HepG2 (cell line): ENCODE data around the gene VDAC2. TPM values are rescaled to one million over a fixed set of nuclear protein-coding genes. Genes with fewer than 3 reads are reported as not detected.

Source experiments
- DPF2 ChIP-seq: sonication (generic); formaldehyde crosslinking; IDR thresholded peaks from 2 replicates; pipeline ENCODE4 v1.4.0; 2020; ENCODE audit warnings: mild to moderate bottlenecking, low read depth, missing genetic modification reagents, borderline replicate concordance
- FOSL2 ChIP-seq: sonication (generic); formaldehyde crosslinking; IDR thresholded peaks from 2 replicates; pipeline ENCODE4 v1.4.0; 2020; ENCODE audit warnings: missing genetic modification reagents
- FOXA1 ChIP-seq, 2 experiments: fragments of 450-650 bp in 1 of 2; sonication (generic) in 1 of 2; formaldehyde crosslinking in 1 of 2; IDR thresholded peaks; 2 replicates each; pipeline versions ENCODE4 v1.4.0 to v1.6.1; 2016 to 2020; ENCODE audit warnings: missing genetic modification reagents in 1 of 2
- FOXA3 ChIP-seq: IDR thresholded peaks from 2 replicates; pipeline ENCODE4 v1.6.1; 2016; ENCODE audit warnings: missing genetic modification reagents, missing compliant biosample characterization
- HIC2 ChIP-seq: sonication (generic); formaldehyde crosslinking; IDR thresholded peaks from 2 replicates; pipeline ENCODE4 v1.9.0; 2022; ENCODE audit warnings: low read depth, missing genetic modification reagents
- MAF1 ChIP-seq: sonication (generic); formaldehyde crosslinking; IDR thresholded peaks from 2 replicates; pipeline ENCODE4 v1.5.0; 2020; ENCODE audit warnings: missing genetic modification reagents, borderline replicate concordance
- POGZ ChIP-seq: sonication (generic); formaldehyde crosslinking; IDR thresholded peaks from 2 replicates; pipeline ENCODE4 v1.4.0; 2020; ENCODE audit warnings: mild to moderate bottlenecking, missing genetic modification reagents
- SOX5 ChIP-seq: IDR thresholded peaks from 2 replicates; pipeline ENCODE4 v1.6.1; 2016; ENCODE audit warnings: borderline replicate concordance
- ZFP62 ChIP-seq: sonication (generic); formaldehyde crosslinking; IDR thresholded peaks from 2 replicates; pipeline ENCODE4 v1.4.0; 2020; ENCODE audit warnings: missing genetic modification reagents
- ZNF83 ChIP-seq: sonication (generic); formaldehyde crosslinking; IDR thresholded peaks from 2 replicates; pipeline ENCODE4 v1.4.0; 2020; ENCODE audit warnings: missing genetic modification reagents, mild to moderate bottlenecking, borderline replicate concordance
- polyA plus RNA-seq, 8 experiments: library from polyadenylated mRNA; depleted of rRNA in 3 of 8; stranded (reverse) in 7 of 8; unstranded in 1 of 8; fragments of >200 nt; fragmentation: Illumina TruSeq in 4 of 8; extraction: Trizol in 4 of 8; gene quantifications; 2 replicates each; pipeline versions ENCODE4 v1.2.1 to v1.2.3, GENCODE V29; 2011 to 2016; ENCODE audit warnings: low read depth in 4 of 8, missing spikeins in 1 of 8, mixed read lengths in 1 of 8; ENCODE audit not compliant: insufficient read depth in 1 of 8
- total RNA-seq, 5 experiments: library from RNA; depleted of rRNA; stranded (reverse); fragments of >200 nt; fragmentation: Illumina TruSeq; extraction: Trizol; gene quantifications; 2 replicates each; pipeline ENCODE4 v1.2.3, GENCODE V29; 2016; ENCODE audit warnings: low read depth in 1 of 5
- TF ChIP-seq, protein P1 (sequence below): IDR thresholded peaks from 2 replicates; pipeline ENCODE4 v1.6.1; 2018; ENCODE audit warnings: missing genetic modification reagents, mild to moderate bottlenecking, missing compliant biosample characterization
- TF ChIP-seq, protein P2 (sequence below): sonication (generic); formaldehyde crosslinking; IDR thresholded peaks from 2 replicates; pipeline ENCODE4 v1.4.0; 2020; ENCODE audit warnings: mild to moderate bottlenecking, missing genetic modification reagents
- TF ChIP-seq, protein P3 (sequence below), 2 experiments: sonication (generic) in 1 of 2; formaldehyde crosslinking in 1 of 2; IDR thresholded peaks; 2 replicates each; pipeline versions ENCODE4 v1.5.1 to v1.6.1; 2011 to 2020; ENCODE audit warnings: borderline replicate concordance in 1 of 2, low read depth in 1 of 2, low read length in 1 of 2, mild to moderate bottlenecking in 1 of 2, missing genetic modification reagents in 1 of 2, moderate library complexity in 1 of 2

VDAC2 gene
- total and polyA plus RNA-seq, 2 of the 13 experiments (the other 11 are each of a cell fraction or from before 2014, with no cell fraction given), result 67.9 to 222 TPM

DNA sequence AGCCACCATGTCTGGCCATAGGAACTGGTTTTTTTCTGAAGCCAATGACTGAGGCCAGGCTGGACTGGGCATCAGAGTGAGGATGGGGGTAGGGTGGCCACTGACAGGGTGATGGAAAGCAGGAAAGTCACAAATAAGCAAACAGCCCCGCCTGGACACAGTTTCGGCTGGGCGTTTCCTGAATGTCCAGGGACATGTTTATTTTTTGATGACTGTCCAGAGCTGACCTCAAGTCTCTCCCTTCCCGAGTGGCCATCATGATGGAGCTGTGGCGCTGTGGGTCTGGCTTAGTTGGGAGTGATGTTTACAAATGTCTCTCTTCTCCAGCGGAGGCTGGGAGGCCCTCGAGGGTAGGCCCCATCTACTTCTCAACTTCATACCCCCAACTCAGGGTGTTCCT lies 62.3 kb downstream of the VDAC2 start (continued):
- TF ChIP-seq, protein P1, sequence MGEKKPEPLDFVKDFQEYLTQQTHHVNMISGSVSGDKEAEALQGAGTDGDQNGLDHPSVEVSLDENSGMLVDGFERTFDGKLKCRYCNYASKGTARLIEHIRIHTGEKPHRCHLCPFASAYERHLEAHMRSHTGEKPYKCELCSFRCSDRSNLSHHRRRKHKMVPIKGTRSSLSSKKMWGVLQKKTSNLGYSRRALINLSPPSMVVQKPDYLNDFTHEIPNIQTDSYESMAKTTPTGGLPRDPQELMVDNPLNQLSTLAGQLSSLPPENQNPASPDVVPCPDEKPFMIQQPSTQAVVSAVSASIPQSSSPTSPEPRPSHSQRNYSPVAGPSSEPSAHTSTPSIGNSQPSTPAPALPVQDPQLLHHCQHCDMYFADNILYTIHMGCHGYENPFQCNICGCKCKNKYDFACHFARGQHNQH (CRISPR knock-in tag), result 0 out of 2 replicates have a peak, but pooled peaks have one; percentile 16
- TF ChIP-seq FOXA1 (IDR thresholded peaks at IDR 0.05) (no peak), FOXA1 (CRISPR knock-in tag; IDR thresholded peaks at IDR 0.05) (peak; percentile 68), HIC2 (CRISPR knock-in tag) (0 out of 2 replicates have a peak, but pooled peaks have one; percentile 37), SOX5 (0 out of 2 replicates have a peak, but pooled peaks have one; percentile 19), ZFP62 (CRISPR knock-in tag) (no peak), ZNF83 (CRISPR knock-in tag) (no peak), FOXA3 (CRISPR knock-in tag) (peak; percentile 60; the same call in 1 of the 2 replicates), DPF2 (CRISPR knock-in tag) (no peak), POGZ (0 out of 2 replicates have a peak, but pooled peaks have one; percentile 25), MAF1 (no peak), FOSL2 (CRISPR knock-in tag) (peak; percentile 72)
- TF ChIP-seq, protein P2, sequence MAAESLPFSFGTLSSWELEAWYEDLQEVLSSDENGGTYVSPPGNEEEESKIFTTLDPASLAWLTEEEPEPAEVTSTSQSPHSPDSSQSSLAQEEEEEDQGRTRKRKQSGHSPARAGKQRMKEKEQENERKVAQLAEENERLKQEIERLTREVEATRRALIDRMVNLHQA (CRISPR knock-in tag), result no peak
- TF ChIP-seq, protein P3, sequence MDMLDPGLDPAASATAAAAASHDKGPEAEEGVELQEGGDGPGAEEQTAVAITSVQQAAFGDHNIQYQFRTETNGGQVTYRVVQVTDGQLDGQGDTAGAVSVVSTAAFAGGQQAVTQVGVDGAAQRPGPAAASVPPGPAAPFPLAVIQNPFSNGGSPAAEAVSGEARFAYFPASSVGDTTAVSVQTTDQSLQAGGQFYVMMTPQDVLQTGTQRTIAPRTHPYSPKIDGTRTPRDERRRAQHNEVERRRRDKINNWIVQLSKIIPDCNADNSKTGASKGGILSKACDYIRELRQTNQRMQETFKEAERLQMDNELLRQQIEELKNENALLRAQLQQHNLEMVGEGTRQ (IDR thresholded peaks at IDR 0.05; ENCODE audit: low read depth, low read length), result no peak
- TF ChIP-seq, protein P3 (CRISPR knock-in tag; IDR thresholded peaks at IDR 0.05; ENCODE audit: borderline replicate concordance), result no peak
